Activated CD4-positive, alpha-beta T cell treated with anti-CD3 and anti-CD28 coated beads, Interleukin-2, Interleukin-4, amounts not matched to agents 100 ng/mL and 50 ng/mL, durations not matched to agents 16 hours and 8 hours (primary cell): ENCODE measurements around the gene SAMD14.

ENCODE experiments used
- DNase-seq: peaks from one replicate; pipeline ENCODE4 v3.0.0-alpha.2; 2020; ENCODE audit warnings: low spot score

Gene SAMD14

GRCh38 chr17:50112694-50113093, 17.3 kb downstream of the SAMD14 start:
- no peak for DNase-seq

GRCh38 chr17:50111673-50112655, 18.0 kb downstream of the SAMD14 start:
- no peak for DNase-seq

DNA sequence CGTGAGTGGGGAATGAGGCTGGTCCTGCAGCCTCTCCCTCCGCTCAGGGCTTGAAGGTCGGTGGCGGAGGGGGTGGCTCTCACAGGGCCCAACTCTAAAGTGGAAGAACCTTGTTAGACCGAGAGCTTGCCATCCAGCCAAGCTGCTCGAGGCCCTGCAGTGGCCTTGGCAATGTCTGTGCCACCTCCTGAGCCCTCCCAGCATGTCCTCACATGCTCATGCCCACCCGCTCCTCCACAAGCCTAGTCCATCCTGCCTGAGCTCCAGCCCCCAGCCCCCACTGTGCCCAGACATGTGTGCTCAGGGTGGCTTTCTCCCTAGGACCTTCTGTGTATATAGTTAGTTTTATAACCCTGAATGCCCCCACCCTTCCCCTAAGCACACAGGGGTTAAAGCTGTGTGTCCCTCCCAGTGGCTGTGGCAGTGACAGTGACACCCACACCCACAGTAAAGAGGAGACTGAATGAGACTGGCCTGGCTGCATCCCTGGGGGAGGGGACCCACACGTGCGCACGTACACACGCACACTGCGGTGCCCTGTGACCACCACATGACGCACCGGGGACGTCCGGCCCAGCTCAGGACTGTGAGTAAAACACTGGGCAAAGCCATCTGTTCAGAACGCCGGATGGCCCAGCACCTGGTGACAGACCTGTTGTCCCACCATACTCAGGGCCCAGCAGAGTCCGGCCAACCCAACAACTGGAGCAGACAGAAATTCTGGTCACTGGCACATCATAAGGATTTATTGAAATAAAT, 19.2 kb downstream of the SAMD14 start:
- DNase-seq, result no peak

DNA sequence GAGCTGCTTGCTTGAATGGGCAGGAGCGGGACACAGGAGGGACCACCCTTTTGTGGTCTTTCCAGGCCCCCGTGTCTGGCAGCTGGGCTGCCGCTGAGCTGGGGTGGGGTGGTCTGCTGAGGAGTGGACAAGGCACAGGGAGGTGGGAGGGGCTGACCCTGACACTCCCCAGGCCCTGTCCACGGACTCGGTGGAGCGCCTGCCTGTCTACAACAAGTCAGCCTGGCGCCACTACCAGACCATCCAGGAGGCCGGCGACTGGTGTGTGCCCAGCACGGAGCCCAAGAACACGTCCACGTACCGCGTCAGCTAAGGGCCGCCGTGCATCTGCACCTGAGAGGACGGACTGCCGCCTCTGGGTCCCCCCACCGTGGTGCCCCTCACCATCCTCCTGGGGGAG, 20.2 kb downstream of the SAMD14 start:
- DNase-seq, result no peak

DNA sequence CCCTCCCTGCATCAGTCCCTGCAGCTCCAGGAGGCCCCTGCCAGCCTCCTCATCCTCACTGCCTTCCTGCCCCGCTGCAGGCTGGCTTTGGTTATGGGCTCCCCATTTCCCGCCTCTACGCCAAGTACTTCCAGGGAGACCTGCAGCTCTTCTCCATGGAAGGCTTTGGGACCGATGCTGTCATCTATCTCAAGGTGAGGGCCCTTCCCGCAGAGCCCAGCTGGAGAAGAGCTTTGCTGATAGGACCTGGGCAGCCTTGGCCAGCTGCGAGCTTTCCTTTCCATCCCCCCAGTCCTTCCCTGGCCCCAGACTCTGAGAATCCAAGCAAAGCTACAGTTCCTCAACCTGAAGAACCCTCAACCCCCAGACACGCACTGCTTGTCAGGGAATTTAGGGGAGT, 20.8 kb downstream of the SAMD14 start:
- DNase-seq, result no peak

GRCh38 chr17:50108556-50108955, 21.4 kb downstream of the SAMD14 start:
- no peak for DNase-seq

DNA sequence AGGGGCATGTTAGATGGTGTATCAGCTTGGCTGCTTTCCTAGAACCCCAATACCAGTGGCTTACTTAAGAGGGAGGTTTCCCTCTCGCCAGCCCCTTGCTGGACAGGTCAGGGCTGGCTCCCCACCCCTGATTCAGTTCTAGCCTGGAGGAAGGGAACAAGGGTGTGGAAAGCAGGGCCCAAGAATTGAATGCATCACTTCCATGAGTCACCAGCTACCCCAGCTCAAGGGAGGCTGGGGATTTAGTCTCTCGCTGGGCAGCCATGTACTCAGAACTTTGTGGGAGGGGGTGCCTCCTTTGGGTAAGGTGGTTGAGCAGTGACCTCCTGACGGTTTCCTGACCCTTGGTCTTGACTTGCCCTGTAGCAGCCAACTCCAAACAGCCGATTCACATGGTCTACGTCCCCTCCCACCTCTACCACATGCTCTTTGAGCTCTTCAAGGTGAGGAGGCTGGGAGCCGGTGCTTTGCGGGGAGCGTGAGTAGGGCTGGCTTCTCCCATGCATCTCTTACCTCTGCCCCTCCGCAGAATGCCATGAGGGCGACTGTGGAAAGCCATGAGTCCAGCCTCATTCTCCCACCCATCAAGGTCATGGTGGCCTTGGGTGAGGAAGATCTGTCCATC, 22.1 kb downstream of the SAMD14 start:
- no peak for DNase-seq

DNA sequence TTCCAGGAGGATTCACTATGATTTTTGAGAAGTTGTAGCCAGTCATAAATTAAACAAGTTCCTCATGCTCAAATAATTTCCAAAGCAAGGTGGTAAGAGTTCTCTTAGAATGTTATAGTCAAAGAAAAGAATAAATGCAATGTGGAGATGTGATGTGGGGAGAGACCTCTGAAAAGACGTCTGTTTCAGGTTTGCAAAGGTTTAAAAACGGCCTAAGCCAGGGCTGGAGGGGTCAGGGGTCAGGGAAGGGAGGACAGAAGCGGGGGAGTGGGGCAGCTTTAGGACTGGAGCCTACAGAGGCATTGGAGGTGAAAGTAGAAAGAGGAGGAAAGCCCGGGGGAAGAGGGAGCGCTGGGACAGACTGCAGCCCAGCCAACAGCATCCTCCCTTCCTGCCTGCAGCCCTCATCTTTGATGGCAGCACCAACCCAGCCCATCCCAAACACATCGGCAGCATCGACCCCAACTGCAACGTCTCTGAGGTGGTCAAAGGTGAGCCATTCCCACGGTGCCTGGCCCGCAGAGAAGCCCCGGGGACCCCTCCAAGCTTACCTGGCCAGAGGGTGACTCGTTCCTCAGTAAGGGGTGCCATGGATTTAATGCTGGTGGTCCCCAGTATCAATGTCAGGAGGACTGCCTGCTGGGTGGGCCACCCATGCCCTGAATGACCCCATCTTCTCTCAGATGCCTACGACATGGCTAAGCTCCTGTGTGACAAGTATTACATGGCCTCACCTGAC, 23.4 kb downstream of the SAMD14 start:
- DNase-seq, result no peak

DNA sequence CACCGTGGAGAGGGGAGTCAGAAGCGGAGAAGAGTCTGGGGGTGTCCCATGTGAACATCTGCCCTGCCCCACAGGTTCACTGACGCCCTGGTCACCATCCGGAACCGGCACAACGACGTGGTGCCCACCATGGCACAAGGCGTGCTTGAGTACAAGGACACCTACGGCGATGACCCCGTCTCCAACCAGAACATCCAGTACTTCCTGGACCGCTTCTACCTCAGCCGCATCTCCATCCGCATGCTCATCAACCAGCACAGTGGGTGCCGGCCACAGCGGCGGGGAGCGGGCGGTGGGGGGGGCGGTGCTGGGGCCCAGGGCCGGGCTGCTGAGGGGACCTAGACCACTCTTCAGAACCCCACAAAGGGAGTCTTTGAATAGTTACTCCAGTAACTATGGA, 24.1 kb downstream of the SAMD14 start:
- DNase-seq, result no peak

- no peak for DNase-seq
Measured at GRCh38 chr17:50103941-50104340, 26.0 kb downstream of the SAMD14 start.

DNA sequence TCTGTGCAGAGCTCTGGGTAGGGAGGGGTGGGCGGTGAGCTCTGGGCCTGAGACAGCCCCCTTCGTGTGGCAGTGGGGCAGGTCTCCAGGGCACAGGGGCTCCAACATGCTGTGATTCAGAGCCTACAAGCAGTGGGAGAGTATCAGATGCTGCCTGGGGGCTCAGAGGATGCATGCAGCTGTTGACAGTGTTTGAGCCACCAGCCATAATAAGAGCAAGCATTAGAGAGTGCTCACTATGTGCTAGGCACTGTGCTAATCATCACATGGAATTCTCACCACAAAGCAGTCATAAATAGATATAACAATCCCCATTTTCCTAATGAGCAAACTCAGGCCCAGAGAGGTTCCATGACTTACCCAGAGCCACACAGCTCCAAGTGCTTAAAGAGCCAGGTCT, 26.7 kb downstream of the SAMD14 start:
- DNase-seq, result no peak

DNA sequence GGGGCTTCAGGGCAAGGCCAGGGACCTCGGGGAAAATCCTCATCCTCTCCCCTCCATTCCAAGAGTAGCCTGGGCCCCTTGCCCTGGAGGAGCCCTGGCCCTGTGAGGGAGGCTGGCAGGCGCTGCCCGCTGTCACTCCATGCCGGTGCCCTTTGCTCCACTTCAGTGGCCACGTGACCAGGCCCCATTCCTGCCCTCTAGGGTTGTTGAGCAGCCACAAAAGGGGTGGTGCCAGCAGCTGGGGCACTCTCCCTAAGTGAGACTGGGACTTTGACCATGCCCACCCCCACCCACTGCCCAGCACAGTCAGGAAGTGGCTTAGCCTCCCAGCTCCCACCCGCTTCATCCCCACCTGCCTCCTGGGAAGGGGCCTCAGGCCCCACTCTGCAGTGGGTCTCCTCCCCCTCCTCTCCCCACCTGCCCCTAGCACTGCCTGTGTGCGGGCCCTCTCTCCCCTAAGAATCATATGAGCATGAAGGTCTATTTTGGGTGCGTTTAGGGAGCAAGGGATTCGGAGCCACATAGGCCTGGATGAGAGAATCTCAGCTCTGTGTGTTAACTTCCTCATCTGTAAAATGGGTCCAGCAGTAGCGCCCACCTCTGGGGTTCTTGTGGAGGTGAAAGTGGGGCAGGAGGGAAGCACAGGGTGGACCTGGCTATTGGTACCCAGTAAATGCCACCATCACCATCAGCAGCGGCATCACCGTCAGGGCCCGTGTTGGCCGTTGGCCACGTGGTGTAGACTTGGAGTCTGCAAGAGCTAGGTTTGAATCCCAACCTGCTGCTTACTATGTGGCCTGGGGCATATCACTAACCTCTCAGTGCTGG, 27.6 kb downstream of the SAMD14 start:
- no peak for DNase-seq

DNA sequence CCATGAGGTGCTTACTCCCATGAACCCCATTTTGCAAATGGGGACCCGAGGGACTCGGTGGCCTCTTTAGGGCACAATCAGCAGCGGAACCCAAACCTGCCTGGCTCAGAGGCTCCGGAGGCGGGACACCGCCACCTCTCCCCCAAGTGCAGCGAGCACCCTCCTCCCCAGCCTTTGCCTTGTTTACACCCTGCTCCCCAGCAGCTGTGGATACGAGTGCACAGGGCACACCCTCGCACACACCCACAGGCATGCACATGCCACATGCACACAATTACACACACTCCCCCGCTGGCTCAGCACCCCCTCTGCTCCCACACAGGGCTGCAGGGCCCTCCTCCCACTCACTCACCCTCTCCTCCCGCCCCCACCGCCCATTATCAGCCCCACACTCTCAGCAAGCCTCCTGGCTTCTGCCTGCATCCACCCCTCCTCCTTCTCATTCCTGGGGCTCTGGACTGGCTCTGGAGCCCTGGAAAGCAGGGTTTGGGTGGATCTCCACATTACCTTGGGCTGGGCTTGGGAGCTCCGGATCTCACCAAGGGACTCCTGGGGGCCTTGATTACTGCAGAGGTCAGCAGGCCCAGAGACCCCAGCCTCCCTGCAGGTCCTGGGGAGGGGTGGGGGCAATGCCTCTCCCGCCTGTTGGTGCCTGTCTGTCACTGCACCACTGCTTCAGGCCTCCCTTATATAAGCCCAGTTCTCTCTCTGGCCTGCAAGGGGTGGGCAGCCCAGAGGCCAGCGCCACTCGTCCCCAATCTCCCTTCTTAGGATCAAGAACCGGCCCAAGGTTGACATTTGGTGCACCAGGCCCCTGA, 28.4 kb downstream of the SAMD14 start:
- no peak for DNase-seq

DNA sequence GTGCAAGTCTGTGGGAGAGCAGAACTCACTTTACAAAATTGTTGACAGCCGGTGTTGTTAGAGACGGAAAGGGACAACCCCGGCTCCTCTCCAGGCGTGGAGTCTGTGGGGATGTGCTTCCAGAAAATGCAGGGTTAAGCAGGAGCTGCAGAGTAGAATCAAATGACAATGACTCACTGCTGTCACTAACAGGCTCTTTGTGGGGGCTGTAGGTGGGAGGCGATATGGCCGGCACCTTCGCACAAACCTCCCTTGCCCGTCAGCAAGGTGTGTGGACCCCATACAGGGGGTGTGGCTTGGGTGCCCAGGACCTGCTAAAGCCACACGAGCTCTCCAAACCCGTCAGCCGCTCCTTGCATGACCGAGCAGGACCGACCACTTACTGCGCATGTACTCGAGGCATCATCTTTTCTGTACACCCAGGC, 29.0 kb downstream of the SAMD14 start:
- no peak for DNase-seq

DNA sequence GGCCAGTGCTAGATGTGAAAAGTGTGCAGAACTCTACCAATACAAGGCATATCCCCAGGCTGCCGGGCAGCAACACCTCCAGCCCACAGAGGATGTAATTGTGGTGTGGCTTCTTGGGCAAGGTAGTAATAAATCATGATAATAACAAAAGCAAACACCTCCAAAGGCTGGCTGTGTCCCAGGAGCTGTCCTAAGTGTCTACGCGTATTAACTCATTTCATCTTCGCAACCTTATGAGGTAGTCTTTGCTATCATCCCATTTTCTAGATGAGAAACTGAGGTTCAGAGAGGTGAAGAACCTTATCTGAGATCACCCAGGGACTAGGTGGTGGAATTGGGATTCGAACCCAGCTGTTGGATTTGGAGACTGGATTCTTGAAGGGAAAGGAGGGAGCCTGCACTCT, 29.5 kb downstream of the SAMD14 start:
- no peak for DNase-seq

DNA sequence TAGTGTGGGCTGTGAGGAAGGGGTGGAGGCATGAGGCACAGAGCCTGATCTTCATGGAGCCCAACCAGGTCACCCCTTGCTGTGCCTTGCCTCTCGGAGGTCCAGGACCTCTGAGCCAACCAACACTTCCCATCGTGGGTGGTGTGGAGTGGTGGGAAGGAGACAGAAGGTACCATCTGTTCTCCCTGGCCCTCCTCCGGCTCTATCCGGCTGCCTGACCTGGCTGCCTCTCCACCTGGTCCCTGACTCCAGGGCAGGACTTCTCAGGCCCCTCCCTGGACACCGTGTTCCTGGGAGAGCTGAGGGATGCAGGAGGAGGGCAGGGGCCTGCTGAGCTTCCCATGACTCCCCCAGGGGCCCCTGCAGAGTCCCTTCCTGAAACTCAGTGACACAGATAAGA, 31.0 kb downstream of the SAMD14 start:
- DNase-seq, result no peak

GRCh38 chr17:50098583-50098982, 31.4 kb downstream of the SAMD14 start:
- no peak for DNase-seq

DNA sequence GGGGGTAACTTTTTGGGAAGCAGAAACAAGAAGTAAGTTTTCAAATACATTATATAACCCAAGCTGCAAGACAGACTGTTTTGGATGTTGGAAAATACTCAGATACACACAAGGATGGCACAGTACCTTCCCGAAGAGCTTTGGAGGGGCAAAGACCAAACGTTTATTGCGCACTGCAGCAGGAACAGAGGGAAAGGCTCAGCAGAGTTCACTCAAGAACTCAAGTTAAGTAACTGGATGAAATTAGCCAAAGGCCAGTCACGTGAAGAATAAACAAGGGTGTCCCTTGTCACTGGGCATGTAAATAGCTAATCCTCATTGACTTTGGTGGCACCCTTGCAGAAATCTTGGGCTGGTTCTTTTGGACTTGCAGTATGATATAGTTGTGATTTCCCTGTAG, 32.0 kb downstream of the SAMD14 start:
- no peak for DNase-seq

DNA sequence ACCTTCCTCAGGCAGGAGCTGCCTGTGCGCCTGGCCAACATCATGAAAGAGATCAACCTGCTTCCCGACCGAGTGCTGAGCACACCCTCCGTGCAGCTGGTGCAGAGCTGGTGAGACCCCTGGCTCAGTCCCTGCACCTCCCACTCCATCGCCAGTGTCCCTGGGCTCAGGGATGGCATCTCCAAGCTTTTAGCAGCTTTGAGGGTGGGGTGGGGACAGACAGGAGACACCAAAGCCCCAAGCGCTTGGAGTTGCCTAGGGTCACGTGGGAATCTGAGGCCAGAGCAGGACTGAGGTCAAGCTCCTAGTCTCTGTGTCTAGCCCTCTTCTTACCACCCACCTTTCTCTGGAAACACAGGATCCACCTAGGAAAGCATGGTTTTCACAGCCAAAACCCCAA, 32.5 kb downstream of the SAMD14 start:
- no peak for DNase-seq

GRCh38 chr17:50096758-50097157, 33.2 kb downstream of the SAMD14 start:
- DNase-seq, result no peak
